HG03378 (cell line): ENCODE measurements around the gene TM9SF4.
"Not testable (repeated sequence)": the region's sequence is repeated elsewhere in the genome, so short reads cannot be mapped to it uniquely, and the experiment has no call there.

Experiments used
- ATAC-seq: cut with Tn5 transposase; IDR thresholded peaks from one replicate; pipeline ENCODE4 v1.9.1; 2021; ENCODE audit warnings: mild to moderate bottlenecking, moderate library complexity; ENCODE audit not compliant: unreplicated experiment

TM9SF4 gene

GRCh38 chr20:32153771-32154170 is 44.3 kb downstream of the TM9SF4 start:
- no peak for ATAC-seq

- no peak for ATAC-seq
Observed at GRCh38 chr20:32155017-32155981, 45.8 kb downstream of the TM9SF4 start.

- ATAC-seq: no peak
Observed at GRCh38 chr20:32157611-32158010, 48.1 kb downstream of the TM9SF4 start.

GRCh38 chr20:32158351-32158750 is 48.8 kb downstream of the TM9SF4 start:
- no peak for ATAC-seq

GRCh38 chr20:32158943-32159660 is 49.6 kb downstream of the TM9SF4 start:
- ATAC-seq: no peak

- ATAC-seq: no peak
Observed at GRCh38 chr20:32159766-32160221, 50.3 kb downstream of the TM9SF4 start.

GRCh38 chr20:32160341-32160740 is 50.8 kb downstream of the TM9SF4 start:
- no peak for ATAC-seq

GRCh38 chr20:32162351-32162750 is 52.8 kb downstream of the TM9SF4 start:
- no peak for ATAC-seq

- ATAC-seq: no peak
Observed at GRCh38 chr20:32163951-32164350, 54.4 kb downstream of the TM9SF4 start.

- no peak for ATAC-seq
Observed at GRCh38 chr20:32164984-32165735, 55.6 kb downstream of the TM9SF4 start.

- no peak for ATAC-seq
Observed at GRCh38 chr20:32165836-32166545, 56.5 kb downstream of the TM9SF4 start.

GRCh38 chr20:32167552-32167951 is 58.0 kb downstream of the TM9SF4 start:
- no peak for ATAC-seq

- ATAC-seq: no peak
Observed at GRCh38 chr20:32168184-32168910, 58.8 kb downstream of the TM9SF4 start.

- ATAC-seq: not testable (repeated sequence)
Observed at GRCh38 chr20:32177696-32178095, 68.2 kb downstream of the TM9SF4 start.

GRCh38 chr20:32179515-32179914 is 70.0 kb downstream of the TM9SF4 start:
- no peak for ATAC-seq

GRCh38 chr20:32179934-32180333 is 70.4 kb downstream of the TM9SF4 start:
- no peak for ATAC-seq

GRCh38 chr20:32181606-32182005 is 72.1 kb downstream of the TM9SF4 start:
- ATAC-seq: no peak

GRCh38 chr20:32183947-32184635 is 74.6 kb downstream of the TM9SF4 start:
- ATAC-seq: no peak

GRCh38 chr20:32184961-32185603 is 75.6 kb downstream of the TM9SF4 start:
- no peak for ATAC-seq
